GM19467 (cell line): ENCODE results near the gene STK39.
A peak's percentile ranks its signal among the peaks of the same experiment; 100 is the strongest.
"Not testable (repeated sequence)": the region's sequence is repeated elsewhere in the genome, so short reads cannot be mapped to it uniquely, and the experiment has no call there.

ENCODE experiments used
- ATAC-seq: cut with Tn5 transposase; IDR thresholded peaks from one replicate; pipeline ENCODE4 v1.9.1; 2021; ENCODE audit warnings: mild to moderate bottlenecking, moderate library complexity; ENCODE audit not compliant: unreplicated experiment

Gene STK39

GRCh38 chr2:168247341-168248261 is at the start of gene STK39:
Gene STK39, minus strand, starts transcription at chr2:168247595. Its CDS starts 160 bp downstream, at chr2:168247435.
- peak; percentile 68 for ATAC-seq

- no peak for ATAC-seq
Observed at GRCh38 chr2:168295051-168295450, 47.7 kb upstream of the STK39 start.

- no peak for ATAC-seq
Observed at GRCh38 chr2:168294409-168294808, 47.0 kb upstream of the STK39 start.

- ATAC-seq: no peak
Observed at GRCh38 chr2:168293766-168294165, 46.4 kb upstream of the STK39 start.

GRCh38 chr2:168290391-168290790 is 43.0 kb upstream of the STK39 start:
- ATAC-seq: no peak

GRCh38 chr2:168289880-168290279 is 42.5 kb upstream of the STK39 start:
- ATAC-seq: no peak

- ATAC-seq: no peak
Observed at GRCh38 chr2:168286535-168286934, 39.1 kb upstream of the STK39 start.

- no peak for ATAC-seq
Observed at GRCh38 chr2:168278424-168278888, 31.1 kb upstream of the STK39 start.

GRCh38 chr2:168277276-168277675 is 29.9 kb upstream of the STK39 start:
- no peak for ATAC-seq

- no peak for ATAC-seq
Observed at GRCh38 chr2:168272225-168272624, 24.8 kb upstream of the STK39 start.

GRCh38 chr2:168262926-168263325 is 15.5 kb upstream of the STK39 start:
- ATAC-seq: not testable (repeated sequence)

- ATAC-seq: no peak
Observed at GRCh38 chr2:168256448-168256847, 9.1 kb upstream of the STK39 start.

- no peak for ATAC-seq
Observed at GRCh38 chr2:168255866-168256265, 8.5 kb upstream of the STK39 start.

GRCh38 chr2:168255103-168255502 is 7.7 kb upstream of the STK39 start:
- ATAC-seq: no peak

GRCh38 chr2:168254158-168254935 is 7.0 kb upstream of the STK39 start:
- no peak for ATAC-seq

GRCh38 chr2:168253379-168253778 is 6.0 kb upstream of the STK39 start:
- no peak for ATAC-seq

GRCh38 chr2:168252976-168253375 is 5.6 kb upstream of the STK39 start:
- no peak for ATAC-seq

GRCh38 chr2:168246483-168247340 is 683 bp downstream of the STK39 start:
- ATAC-seq: peak; percentile 52

- no peak for ATAC-seq
Observed at GRCh38 chr2:168246072-168246482, 1.3 kb downstream of the STK39 start.

- no peak for ATAC-seq
Observed at GRCh38 chr2:168245074-168245825, 2.1 kb downstream of the STK39 start.
